Activated effector memory CD4-positive, alpha-beta T cell treated with anti-CD3 and anti-CD28 coated beads, Interleukin-2, amount 50 U/mL, for 16 hours (primary cell): Measurements from ENCODE around the gene GGTLC3.
"Not testable (repeated sequence)": the region's sequence is repeated elsewhere in the genome, so short reads cannot be mapped to it uniquely, and the experiment has no call there.

Experiments
- DNase-seq: peaks from one replicate; pipeline ENCODE4 v3.0.0-alpha.2; 2020

GGTLC3 gene

GRCh38 chr22:18518061-18518460 is at the start of gene GGTLC3:
TSS of gene GGTLC3 (minus strand) at chr22:18518161. CDS start at chr22:18517897, 264 bp downstream.
- DNase-seq = not testable (repeated sequence)

GRCh38 chr22:18560099-18560974 is 42.4 kb upstream of the GGTLC3 start:
- not testable (repeated sequence) for DNase-seq

GRCh38 chr22:18558939-18559338 is 41.0 kb upstream of the GGTLC3 start:
- DNase-seq = not testable (repeated sequence)

DNA sequence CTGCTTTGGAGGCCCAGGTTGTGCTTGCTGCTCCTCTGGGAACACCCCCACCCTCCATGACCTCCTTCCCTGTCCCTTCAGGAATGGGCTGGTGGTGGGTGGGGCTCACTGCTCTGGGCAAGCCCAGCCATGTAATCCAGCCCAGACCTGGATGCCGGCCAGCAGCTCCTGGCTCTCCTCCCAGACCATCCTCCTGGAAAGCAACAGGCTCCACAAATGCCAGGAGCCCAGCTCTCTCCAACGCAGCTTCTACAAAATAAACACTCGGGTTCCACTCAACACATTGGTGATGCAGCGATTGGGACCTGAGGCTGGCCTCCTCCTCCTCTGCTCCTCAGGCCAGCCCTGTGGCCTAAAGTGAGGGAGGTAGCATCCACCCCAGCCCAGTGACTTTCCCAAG is 40.6 kb upstream of the GGTLC3 start:
- DNase-seq = not testable (repeated sequence)

DNA sequence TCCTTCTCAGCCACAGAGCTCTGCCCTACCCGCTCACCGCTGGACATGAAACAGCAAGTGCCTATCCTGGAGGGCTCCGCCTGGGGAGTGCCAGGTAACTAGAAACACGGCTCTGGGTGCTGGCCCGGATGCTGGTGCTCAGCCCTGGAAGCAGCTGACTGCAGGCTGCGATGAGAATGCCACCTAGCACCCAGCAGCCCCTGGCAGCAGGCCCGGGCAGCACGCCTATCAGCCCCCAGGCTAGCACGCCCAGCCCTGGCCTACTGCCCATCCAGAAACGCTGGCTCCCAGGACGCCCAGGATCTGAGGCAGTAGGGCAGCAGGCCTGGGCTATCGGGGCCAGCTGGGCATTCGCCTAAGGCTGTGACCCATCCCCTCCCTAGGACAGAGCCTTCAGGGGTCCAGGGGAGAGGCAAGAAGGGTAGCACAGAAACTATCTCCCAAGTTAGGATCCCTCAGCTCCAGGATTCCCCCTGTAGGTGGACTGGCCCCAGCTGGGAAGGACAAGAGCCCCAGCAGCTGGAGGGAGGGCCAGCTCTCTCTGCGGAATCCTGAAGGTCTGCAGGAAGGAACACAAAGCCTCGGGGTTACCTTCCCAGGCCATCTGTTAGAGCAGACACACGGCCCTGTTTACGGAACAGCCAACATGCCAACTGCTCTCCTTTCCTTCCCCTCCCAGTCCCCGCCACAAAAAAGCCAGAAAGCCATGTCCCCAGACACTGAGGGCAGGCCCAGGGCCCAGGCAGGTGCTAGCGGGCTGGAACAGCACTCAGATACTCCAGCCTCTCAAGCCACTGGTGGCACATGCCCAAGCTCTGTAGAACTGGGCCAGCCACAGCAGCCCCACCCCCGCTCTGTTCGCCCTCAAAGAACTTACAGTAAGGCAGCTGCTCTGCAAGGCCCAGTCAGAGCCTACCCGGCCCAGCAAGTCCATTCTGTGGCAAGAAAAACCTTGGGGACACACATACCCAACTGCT is 36.6 kb upstream of the GGTLC3 start:
- not testable (repeated sequence) for DNase-seq

- not testable (repeated sequence) for DNase-seq
Measured at GRCh38 chr22:18552839-18553597, 35.1 kb upstream of the GGTLC3 start.

- DNase-seq = not testable (repeated sequence)
Measured at GRCh38 chr22:18551046-18551445, 33.1 kb upstream of the GGTLC3 start.

DNA sequence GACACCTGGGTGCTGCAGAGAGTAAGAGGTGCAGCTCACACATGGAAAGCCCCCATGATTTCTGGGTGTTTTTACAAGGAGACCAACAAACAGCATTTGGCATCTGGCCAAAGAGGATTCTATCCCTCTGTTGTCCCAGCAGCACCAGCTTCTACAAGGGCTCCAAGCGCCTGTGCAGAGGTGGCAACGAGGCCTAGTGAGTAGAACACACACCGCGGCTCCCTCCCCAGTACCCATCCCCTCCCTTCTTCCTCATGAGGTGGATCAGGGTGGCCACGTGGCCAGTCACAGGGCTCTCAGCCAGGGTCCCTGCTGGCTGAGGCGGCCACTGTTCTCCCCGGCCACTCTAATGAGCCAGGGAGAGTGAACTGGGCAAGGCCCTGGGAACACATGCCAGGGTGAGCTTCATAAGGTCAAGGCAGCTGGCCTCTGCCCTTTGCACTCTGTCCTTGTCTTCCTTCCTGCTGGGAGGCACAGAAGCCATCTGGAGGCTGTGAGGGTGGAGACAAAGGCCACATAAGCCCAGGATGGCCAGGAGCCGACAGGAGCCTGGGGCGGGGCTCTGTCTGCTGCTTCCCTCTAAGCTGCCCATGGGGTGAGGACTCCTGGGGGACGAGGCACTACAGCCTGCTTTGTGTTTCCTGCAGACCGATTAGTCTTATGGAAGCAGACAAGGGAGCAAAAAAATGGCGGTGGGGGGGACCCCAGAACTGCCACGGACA is 31.7 kb upstream of the GGTLC3 start:
- DNase-seq = not testable (repeated sequence)

- not testable (repeated sequence) for DNase-seq
Measured at GRCh38 chr22:18544615-18545014, 26.7 kb upstream of the GGTLC3 start.

DNA sequence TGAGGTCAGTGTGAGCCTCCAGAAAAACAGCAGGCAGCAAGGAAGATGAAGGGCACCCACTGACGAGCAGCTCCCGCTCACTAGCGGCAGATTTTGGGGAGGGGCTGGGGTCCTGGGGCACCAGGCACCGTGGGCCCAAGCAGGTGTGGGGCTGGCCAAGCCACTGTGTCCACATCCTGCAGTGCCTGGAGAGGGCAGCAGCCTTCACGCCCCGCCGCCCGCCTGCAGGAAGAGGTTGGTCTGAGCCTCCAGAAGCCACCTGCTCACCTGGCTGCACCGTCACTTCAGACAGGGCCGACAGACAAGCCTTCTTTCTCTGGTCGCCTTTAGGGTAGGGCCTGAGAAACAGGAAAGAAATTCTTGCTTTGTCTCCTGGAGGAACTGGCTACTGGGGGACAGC is 25.4 kb upstream of the GGTLC3 start:
- not testable (repeated sequence) for DNase-seq

GRCh38 chr22:18539994-18540393 is 22.0 kb upstream of the GGTLC3 start:
- DNase-seq = not testable (repeated sequence)

DNA sequence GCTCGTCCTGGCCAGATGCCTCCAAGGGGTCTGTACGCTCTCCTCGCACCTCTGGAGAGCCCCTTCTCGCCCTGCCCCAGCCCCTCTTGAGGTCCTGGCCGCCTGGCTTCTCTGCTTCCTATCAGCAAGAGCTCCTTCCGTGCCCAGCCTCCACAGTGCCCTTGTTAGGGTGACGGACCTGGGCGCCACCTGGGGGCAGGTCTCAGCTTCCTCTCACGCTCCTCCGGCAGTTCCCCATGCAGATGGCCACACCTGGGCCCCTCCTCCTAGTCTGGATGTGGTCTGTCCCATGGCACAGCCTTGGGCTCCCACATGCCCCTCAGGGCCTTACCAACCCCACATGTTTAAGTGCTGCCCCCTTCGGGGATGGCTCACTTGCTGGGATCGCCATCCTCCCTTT is 16.4 kb upstream of the GGTLC3 start:
- DNase-seq = not testable (repeated sequence)

- DNase-seq = not testable (repeated sequence)
Measured at GRCh38 chr22:18533633-18534032, 15.7 kb upstream of the GGTLC3 start.

DNA sequence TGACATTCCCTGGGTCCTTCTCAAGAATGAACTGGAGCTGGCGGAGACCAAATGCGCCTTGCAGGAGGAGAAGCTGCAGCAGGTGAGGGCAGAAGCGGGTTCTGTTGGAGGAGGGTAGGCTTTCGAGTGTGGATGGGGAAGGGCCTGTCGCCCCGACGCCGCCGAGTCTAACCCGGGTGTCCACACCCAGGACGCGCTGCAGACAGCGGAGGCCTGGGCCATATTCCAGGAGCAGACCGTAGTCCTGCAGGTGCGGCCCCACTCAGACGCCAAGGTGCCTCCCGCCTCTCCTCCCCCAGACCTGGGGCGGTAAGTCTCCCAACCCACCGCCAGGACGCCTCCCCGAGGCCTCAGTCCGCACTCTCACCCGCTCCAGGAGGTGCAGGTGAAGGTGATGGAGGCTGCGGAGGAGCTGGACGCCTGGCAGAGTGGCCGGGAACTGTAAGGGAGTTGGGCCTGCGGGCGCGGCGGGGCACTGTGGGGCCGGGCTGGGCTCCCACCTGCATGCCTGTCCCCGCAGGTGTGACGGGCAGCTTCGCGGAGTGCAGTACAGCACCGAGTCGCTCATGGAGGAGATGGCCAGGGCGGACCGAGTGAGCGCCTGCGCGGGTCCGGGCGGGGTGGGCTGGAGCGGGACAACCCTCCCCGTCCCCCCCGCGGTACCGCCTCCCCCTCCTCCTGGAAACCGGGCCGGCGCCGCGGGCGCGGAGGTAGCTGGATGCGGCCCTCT is 11.6 kb upstream of the GGTLC3 start:
- DNase-seq = peak; percentile 64

DNA sequence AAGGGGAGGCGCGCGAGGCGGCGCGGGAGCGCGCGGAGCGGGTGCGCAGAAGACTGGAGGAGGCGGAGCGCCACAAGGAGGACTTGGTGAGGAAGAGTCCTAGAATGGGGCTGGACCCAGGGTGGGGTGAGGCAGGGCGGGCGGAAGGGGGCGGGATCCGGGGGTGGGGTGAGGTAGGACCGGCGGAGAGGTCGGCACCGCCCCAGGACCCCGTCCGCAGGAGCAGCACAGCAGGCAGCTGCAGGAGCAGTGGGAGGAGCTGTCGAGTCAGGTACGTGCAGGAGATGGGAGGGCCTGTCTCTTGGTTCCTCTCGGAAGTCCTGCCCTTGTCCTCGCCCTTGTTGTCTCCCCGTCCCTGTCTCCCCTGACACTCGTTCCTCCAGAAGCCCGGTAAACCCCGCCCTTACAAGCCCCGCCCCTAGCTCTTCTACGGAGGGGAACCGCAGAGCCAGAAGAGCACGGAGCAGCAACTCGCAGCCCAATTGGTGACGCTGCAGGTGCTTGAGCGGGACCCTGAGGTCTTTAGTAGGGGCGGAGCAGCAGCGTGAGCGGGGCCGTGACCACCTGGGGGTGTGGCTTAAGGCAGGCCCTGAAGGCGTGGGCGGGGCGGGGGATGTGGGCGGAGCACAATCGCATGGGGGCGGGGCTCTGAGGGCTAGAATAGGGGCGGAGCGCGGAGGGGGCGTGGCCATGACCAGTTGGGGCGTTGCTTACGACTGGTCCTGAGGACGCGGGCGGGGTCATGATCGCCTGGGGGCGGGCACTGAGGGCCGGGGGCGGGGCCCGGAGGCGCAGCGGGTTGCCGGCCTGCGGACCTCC is 10.8 kb upstream of the GGTLC3 start:
- DNase-seq = peak; percentile 97

GRCh38 chr22:18527752-18528596 is 10.0 kb upstream of the GGTLC3 start, which contains the start of gene TMEM191B:
TSS of gene TMEM191B (plus strand) at chr22:18527802. CDS start at chr22:18527981, 179 bp downstream.
- DNase-seq = peak; percentile 61

- DNase-seq = not testable (repeated sequence)
Measured at GRCh38 chr22:18523328-18523727, 5.4 kb upstream of the GGTLC3 start.

GRCh38 chr22:18522762-18523161 is 4.8 kb upstream of the GGTLC3 start:
- not testable (repeated sequence) for DNase-seq

GRCh38 chr22:18513454-18513853 is 4.5 kb downstream of the GGTLC3 start:
- DNase-seq = not testable (repeated sequence)
